ENCODE measurements around the gene SYT9. TPM values are rescaled to one million over a fixed set of nuclear protein-coding genes. Genes with fewer than 3 reads are reported as not detected.

The SYT9 gene
- total and polyA plus RNA-seq, 2 donors (not counting 3 experiments of a cell fraction or from before 2014, with no cell fraction given), result 0.23 TPM; not detected in 1

DNA sequence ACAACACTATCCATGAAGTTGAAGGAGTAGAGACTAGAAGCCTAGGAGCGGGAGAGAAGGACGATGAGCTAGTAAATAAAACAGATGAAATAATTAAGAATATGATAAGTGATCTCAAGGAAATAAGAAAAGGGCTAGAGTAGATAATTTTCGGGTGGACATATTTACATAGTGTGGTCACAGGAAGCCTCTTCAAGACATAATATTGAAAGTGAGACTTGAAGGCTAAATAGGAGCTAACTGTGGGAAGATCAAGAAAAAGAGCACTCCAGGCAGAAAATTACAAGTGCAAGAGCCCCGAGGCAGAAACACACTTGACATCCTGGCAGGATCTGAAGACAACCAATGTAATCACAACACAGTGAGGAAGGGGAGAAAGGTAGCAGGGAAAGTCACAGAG is 250.2 kb downstream of the SYT9 start:
- DNase-seq (ENCODE audit: low read depth, low spot score) (no peak), FAIRE-seq (no peak)
- H3K9me3 ChIP-seq (replicated peaks; ENCODE audit: control insufficient read depth, insufficient read depth, low read length), result no peaks in the 10 kb centered on the region
- ChIA-PET POLR2A (no interaction called here), CTCF (interaction anchor here (0.9 to 1.7 kb wide), 2 partner anchors 17 to 59 kb away, joined by 3 to 6 read pairs; partner anchors contain the start of gene OLFML1)
- no peaks in the 10 kb centered on the region for H3K79me2 ChIP-seq (ENCODE audit: control insufficient read depth, insufficient read depth, low read length)
- H3K9me1 ChIP-seq (replicated peaks; ENCODE audit: control insufficient read depth, extremely low read depth, insufficient read depth, low read length), result no peaks in the 10 kb centered on the region
- no TSS peak for BruUV-seq (replicated peaks)
- no peak overlapping the region for H2AFZ ChIP-seq (ENCODE audit: low read depth, low read length)
- TF ChIP-seq MAX (IDR thresholded peaks at IDR 0.05; ENCODE audit: insufficient read depth, insufficient read length) (no peak), GATA2 (IDR thresholded peaks at IDR 0.05; ENCODE audit: insufficient read depth, insufficient read length, low read depth, low read length) (no peak), EZH2 (IDR thresholded peaks at IDR 0.05; ENCODE audit: borderline replicate concordance, low read depth, low read length, severe bottlenecking) (no peak), POLR2A (IDR thresholded peaks at IDR 0.05; ENCODE audit: low read depth, low read length) (no peak), MYC (IDR thresholded peaks at IDR 0.05; ENCODE audit: low read depth, low read length) (no peak), FOS (IDR thresholded peaks at IDR 0.05; ENCODE audit: borderline replicate concordance, insufficient read depth, low read length) (no peak), JUN (IDR thresholded peaks at IDR 0.05; ENCODE audit: borderline replicate concordance, insufficient read depth, insufficient read length, low read depth) (no peak), POLR2AphosphoS5 (IDR thresholded peaks at IDR 0.05; ENCODE audit: insufficient read depth, low read depth, low read length) (no peak)
- TF ChIP-seq, protein P1, sequence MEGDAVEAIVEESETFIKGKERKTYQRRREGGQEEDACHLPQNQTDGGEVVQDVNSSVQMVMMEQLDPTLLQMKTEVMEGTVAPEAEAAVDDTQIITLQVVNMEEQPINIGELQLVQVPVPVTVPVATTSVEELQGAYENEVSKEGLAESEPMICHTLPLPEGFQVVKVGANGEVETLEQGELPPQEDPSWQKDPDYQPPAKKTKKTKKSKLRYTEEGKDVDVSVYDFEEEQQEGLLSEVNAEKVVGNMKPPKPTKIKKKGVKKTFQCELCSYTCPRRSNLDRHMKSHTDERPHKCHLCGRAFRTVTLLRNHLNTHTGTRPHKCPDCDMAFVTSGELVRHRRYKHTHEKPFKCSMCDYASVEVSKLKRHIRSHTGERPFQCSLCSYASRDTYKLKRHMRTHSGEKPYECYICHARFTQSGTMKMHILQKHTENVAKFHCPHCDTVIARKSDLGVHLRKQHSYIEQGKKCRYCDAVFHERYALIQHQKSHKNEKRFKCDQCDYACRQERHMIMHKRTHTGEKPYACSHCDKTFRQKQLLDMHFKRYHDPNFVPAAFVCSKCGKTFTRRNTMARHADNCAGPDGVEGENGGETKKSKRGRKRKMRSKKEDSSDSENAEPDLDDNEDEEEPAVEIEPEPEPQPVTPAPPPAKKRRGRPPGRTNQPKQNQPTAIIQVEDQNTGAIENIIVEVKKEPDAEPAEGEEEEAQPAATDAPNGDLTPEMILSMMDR (IDR thresholded peaks at IDR 0.05; ENCODE audit: extremely low read depth in 1 of 2, insufficient read depth in 1 of 2, low read depth in 1 of 2, low read length in 2 of 2), result no peak
- no peak overlapping the region for H3K4me3 ChIP-seq (replicated peaks in 1 of 3; ENCODE audit: insufficient read depth in 1 of 3, low read depth in 1 of 3, low read length in 3 of 3)
- intact Hi-C loops (cut with micrococcal nuclease), result no loop called here
- H3K9ac ChIP-seq (replicated peaks; ENCODE audit: extremely low read depth, insufficient read depth, low read length), result no peak overlapping the region
- H4K20me1 ChIP-seq (replicated peaks; ENCODE audit: control insufficient read depth, extremely low read depth, insufficient read depth, low read length), result no peaks in the 10 kb centered on the region
- no peak overlapping the region for H3K4me2 ChIP-seq (ENCODE audit: insufficient read depth, low read length)
- no peaks in the 10 kb centered on the region for H3K27me3 ChIP-seq (ENCODE audit: control insufficient read depth in 2 of 2, insufficient read depth in 2 of 2, low read length in 2 of 2)
- H3K27ac ChIP-seq (ENCODE audit: insufficient read depth, low read depth, low read length), result no peak overlapping the region
- no peaks in the 10 kb centered on the region for H3K4me1 ChIP-seq (ENCODE audit: control insufficient read depth, extremely low read depth, insufficient read depth, low read length)
- no peaks in the 10 kb centered on the region for H3K36me3 ChIP-seq (ENCODE audit: control insufficient read depth in 2 of 2, extremely low read depth in 1 of 2, insufficient read depth in 2 of 2, low read length in 2 of 2)
- dilution Hi-C loops (cut with MboI; ENCODE audit: extremely low pct_ligation_motif_present, low sequenced_read_pairs), result no loop called here

Measured in endothelial cell of umbilical vein (primary cell).